HG03575 (cell line): ENCODE data around the gene CDK11B.

Experiments used
- ATAC-seq: cut with Tn5 transposase; IDR thresholded peaks from one replicate; pipeline ENCODE4 v1.9.1; 2021; ENCODE audit not compliant: unreplicated experiment, insufficient number of reproducible peaks, low FRiP score; ENCODE audit errors: extremely low read depth

Gene CDK11B

GRCh38 chr1:1630191-1630964, 28.4 kb downstream of the CDK11B start:
- ATAC-seq = no peak

- ATAC-seq = no peak
Observed at GRCh38 chr1:1629430-1630190, 29.2 kb downstream of the CDK11B start.

GRCh38 chr1:1628754-1629429, 29.9 kb downstream of the CDK11B start:
- no peak for ATAC-seq

DNA sequence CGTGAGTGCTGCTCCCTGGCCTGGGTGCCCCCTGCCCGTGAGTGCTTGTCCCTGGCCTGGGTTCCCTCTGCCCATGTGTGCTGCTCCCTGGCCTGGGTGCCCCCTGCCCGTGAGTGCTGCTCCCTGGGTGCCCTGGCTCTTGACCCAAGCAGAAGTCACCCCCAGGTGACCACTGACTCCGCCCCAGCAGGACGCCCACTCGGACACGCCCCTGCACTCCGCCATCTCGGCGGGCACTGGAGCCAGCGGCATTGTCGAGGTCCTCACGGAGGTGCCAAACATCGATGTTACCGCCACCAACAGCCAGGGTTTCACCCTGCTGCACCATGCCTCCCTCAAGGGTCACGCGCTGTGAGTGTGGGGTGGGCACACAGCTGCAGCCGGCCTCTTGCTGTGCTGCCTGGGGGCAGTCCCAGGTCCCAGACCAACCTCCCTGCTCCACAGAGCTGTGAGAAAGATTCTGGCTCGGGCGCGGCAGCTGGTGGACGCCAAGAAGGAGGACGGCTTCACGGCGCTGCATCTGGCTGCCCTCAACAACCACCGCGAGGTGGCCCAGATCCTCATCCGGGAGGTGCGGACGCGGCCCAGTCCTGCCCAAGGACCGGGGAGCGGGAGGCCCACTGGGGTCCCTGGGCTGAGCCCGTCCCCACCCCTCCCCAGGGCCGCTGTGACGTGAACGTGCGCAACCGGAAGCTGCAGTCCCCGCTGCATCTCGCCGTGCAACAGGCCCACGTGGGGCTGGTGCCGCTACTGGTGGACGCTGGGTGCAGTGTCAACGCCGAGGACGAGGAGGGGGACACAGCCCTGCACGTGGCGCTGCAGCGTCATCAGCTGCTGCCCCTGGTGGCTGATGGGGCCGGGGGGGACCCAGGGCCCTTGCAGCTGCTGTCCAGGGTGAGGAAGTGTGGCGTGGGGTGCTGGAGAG, 30.7 kb downstream of the CDK11B start:
- ATAC-seq = no peak

- ATAC-seq = no peak
Observed at GRCh38 chr1:1627261-1627828, 31.5 kb downstream of the CDK11B start.

- no peak for ATAC-seq
Observed at GRCh38 chr1:1626207-1627141, 32.3 kb downstream of the CDK11B start.

DNA sequence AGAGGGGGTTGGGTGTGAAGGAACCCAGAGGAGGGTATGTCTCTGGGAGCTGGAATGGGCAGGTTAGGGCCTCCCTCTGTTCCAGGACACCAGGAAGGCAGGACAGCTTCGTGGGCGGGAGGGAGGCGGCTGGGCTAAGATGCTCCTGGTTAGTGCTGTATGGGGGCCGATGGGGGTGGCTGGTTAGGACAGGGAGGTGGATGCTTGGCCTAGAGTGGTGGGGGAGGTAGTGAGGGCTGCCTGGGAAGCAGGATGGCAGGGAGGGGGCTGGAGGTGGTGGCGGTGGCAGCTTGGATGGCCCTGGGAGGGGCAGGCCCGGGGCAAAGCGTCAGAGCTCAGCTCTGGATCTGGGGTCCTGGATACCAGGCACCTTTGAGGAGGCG, 33.0 kb downstream of the CDK11B start:
- no peak for ATAC-seq

DNA sequence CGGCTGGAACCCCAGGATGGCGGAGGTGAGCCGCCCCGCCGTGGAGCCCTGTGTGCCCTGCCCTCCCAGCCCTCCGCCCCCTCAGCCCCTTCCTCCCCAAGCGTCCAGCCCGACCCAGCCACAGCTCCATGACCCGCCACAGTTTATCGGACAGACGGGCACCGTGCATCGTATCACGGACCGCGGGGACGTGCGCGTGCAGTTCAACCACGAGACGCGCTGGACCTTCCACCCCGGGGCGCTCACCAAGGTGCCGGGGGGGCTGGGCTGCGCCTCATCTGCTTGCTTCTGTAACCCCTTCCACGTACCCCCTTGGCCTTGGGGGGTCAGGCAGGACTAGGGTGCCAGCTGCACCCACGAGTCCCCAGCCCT, 33.4 kb downstream of the CDK11B start:
- no peak for ATAC-seq

DNA sequence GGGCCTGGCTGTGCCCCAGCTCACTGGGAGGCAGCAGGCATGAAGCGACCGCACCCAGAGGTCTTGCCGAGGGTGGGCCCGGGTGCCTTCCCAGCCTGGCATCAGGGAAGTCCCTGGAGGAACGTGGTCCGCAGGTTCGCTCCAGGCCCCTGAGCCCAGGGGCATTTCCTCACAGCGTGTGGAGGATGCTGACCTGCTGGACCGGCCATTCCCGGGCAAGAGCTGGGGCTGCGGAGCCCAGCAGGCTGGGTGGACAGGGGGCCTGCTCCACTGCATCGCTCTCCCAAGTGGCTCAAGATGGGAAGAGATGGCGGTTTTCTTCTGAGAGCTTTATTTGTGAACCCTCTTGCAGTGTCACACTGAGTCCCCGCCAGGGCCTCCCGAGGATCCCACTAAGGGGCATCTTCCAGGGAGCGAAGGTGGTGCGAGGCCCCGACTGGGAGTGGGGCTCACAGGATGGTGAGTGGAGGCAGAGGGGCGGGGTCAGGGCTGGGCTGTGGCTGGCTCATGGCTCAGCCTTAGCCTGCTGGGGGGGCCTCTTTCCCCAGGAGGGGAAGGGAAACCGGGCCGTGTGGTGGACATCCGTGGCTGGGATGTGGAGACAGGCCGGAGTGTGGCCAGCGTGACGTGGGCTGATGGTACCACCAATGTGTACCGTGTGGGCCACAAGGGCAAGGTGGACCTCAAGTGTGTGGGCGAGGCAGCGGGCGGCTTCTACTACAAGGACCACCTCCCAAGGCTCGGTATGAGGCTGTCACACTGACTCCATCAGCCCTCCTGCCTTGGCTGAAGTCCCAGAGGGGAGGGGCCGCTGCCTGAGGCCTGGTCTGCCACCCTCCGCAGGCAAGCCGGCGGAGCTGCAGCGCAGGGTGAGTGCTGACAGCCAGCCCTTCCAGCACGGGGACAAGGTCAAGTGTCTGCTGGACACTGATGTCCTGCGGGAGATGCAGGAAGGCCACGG, 34.1 kb downstream of the CDK11B start:
- no peak for ATAC-seq

- no peak for ATAC-seq
Observed at GRCh38 chr1:1623631-1624442, 35.0 kb downstream of the CDK11B start.

DNA sequence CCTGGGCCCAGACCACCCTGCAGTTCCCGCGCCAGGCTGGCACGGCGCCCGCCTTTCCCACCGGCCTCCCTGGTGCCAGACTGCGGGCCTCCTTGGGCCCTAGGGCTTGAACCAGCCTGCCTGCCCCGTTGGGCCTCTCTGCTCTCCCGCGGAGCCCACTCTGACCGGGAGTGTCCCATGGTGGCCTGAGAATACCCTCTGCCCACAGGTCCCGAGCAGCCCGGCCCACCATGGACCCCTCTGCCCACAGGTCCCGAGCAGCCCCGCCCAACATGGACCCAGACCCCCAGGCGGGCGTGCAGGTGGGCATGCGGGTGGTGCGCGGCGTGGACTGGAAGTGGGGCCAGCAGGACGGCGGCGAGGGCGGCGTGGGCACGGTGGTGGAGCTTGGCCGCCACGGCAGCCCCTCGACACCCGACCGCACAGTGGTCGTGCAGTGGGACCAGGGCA, 35.6 kb downstream of the CDK11B start:
- no peak for ATAC-seq

DNA sequence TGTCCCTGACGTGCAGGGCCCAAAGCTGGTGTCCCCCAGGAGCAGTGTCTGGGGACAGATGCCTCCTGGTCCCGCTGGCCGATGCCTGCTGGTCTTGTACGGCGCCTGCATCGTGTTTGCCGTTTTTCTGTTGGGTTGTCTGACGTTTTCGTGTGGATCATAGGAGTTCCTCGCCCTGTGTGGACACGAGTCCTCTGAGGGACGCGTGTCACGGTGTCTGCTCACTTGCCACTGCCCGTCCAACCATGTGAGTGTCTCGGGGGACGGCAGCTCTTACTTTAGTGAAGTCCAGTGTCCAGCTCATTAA, 36.1 kb downstream of the CDK11B start:
- ATAC-seq = no peak

DNA sequence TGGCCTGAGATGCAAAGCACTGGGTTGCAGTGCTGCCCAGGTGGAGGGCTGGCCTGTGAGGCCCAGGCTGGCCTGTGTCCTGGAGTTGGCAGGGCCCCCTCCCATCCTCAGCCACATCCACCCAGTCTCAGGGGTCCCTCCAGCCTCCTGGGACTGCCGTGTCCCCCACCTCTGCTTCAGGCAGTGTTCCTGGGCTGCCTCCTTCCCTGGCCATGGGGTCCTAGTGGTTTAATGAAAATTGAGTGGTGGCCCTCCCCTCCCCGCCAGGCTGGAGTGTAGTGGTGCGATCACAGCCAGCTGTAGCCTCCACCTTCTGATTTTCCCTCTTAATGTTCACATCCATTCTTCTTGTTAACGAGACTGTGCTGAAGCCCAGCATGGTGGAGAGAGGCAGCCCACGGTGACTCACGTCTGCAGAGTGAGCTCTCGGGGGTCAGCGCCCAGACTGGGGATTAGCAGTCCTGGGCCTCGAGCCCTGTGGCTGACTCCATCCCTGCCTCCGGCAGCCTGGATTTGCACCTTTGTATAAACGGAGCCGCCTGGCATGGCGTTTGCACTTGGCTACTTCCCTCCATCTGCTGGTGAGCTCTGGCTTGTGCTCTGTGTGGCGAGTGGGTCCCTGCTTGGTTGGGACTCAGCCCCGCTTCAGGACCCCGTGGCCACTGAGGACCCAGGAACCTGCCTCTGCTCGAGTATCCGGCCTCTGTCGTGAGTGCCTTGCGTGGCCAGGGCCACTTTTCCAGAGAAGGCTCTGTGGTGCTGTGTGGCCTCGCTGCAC, 36.6 kb downstream of the CDK11B start:
- ATAC-seq = no peak

DNA sequence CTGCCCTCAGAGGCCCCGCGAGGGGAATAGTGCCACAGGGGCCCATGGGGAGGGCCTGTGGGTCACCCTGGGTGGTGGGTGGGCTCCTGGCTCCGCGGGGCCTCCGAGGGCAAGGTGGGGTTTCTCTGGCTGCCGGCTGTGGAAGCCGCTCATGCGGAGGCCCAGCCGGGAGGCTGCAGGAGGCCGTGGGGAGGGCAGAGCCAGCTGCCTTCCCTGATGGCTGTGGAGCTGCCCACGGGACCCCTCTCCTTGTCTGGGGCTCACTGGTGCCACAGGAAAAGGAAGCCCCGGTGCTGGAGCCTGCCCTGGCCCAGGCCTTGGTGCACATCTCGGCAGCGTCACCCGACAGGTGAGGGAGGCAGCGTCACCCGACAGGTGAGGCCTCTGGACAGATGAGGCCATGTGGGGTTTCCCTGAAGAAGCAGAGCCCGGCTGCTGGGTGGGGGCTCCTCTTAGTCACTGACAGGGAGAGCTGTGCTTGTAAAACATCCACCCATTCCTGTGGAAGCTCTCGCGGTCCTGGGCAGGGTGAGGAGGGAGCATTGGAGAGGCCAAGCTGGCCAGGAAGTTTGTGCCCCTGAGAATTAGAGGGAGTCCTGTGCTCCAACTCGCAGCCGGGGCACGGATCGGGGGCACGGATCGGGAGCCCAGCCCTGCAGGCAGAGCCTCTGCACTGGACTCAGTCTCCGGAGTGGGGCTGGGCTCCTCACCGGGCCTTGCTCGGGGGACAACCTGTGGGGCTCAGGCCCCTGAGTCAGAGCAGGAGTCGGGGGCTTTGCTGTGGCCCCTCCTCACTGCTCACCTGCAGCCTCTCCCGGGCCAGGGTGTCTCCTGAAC, 37.4 kb downstream of the CDK11B start:
- no peak for ATAC-seq
